Adrenal gland (tissue), 12 donors: ENCODE data around the gene SETBP1. TPM values are rescaled to one million over a fixed set of nuclear protein-coding genes. Genes with fewer than 3 reads are reported as not detected.

Experiments used
- DNase-seq, 7 donors: peaks; one replicate each; pipeline ENCODE4 v3.0.0-alpha.2; 2019 to 2020
- H3K27ac ChIP-seq, 5 donors: fragments of 200-600 bp; sonication (generic) in 4 of 5; 1 replicate in 3 of 5; 2 replicates in 2 of 5; pipeline versions ENCODE4 v1.5.1 to v1.8.0; 2016 to 2020; ENCODE audit warnings: mild to moderate bottlenecking in 1 of 5
- H3K27me3 ChIP-seq: fragments of 200-600 bp; 2 replicates; pipeline ENCODE4 v1.8.0; 2021
- H3K36me3 ChIP-seq, 2 donors: fragments of 200-600 bp; replicated peaks in 1 of 2; 1 replicate in 1 of 2; 2 replicates in 1 of 2; pipeline versions ENCODE4 v1.5.1 to v1.8.0; 2018 to 2022
- H3K4me1 ChIP-seq, 2 donors: fragments of 200-600 bp; replicated peaks in 1 of 2; 1 replicate in 1 of 2; 2 replicates in 1 of 2; pipeline versions ENCODE4 v1.5.1 to v1.8.0; 2018 to 2021
- H3K4me3 ChIP-seq, 4 donors: fragments of 200-600 bp; sonication (generic) in 3 of 4; one replicate each; pipeline ENCODE4 v1.5.1; 2016 to 2018
- H3K9me3 ChIP-seq, 3 donors: fragments of 200-600 bp; sonication (generic) in 1 of 3; replicated peaks in 1 of 3; 1 replicate in 2 of 3; 2 replicates in 1 of 3; pipeline versions ENCODE4 v1.5.1 to v1.8.0; 2016 to 2021
- POLR2A ChIP-seq, 2 donors: fragments of 450-650 bp; IDR thresholded peaks; one replicate each; pipeline ENCODE4 v1.6.1; 2017; ENCODE audit warnings: antibody characterized with exemption in 2 of 2, mild to moderate bottlenecking in 2 of 2, moderate library complexity in 1 of 2
- WGBS, 4 donors: extraction: QIAGEN DNeasy Blood & Tissue Kit in 2 of 4; methylation state at CpG; one replicate each; pipeline versions ENCODE4 v1.1.5 to v1.1.7; 2013 to 2017; 5-methylcytosine and 5-hydroxymethylcytosine counted together
- intact Hi-C, 2 donors: fragments of 100-400 bp; cut with DNase I; formaldehyde crosslinking; loops; one replicate each; pipeline versions ENCODE4 v1.14.1 to v1.15.0; 2022 to 2023
- polyA plus RNA-seq, 3 donors: library from polyadenylated mRNA; stranded (reverse); fragments of 200-250 nt in 2 of 3; fragments of 350-450 nt in 1 of 3; fragmentation: Illumina TruSeq in 1 of 3; extraction: RNeasy Lipid Tissue Mini Kit (QIAGEN cat#74804) in 1 of 3; gene quantifications; one replicate each; pipeline ENCODE4 v1.2.3, GENCODE V29; 2013 to 2014
- total RNA-seq, 9 donors: library from RNA; depleted of rRNA in 4 of 9; stranded (reverse); fragments of >200 nt in 4 of 9; fragments of 120-200 nt in 1 of 9; fragmentation: NEBNext Ultra II Directional in 1 of 9; extraction: Animal tissue kit (Norgen Biotek cat#: 25700) in 1 of 9; gene quantifications; one replicate each; pipeline versions ENCODE4 v1.1.0 to v1.2.4, GENCODE V29; 2013 to 2023
- TF ChIP-seq, protein P1 (sequence below), 6 experiments: fragments of 450-650 bp in 4 of 6; fragments of 200-600 bp in 2 of 6; sonication (generic) in 1 of 6; IDR thresholded peaks; 1 replicate in 5 of 6; 2 replicates in 1 of 6; pipeline versions ENCODE4 v1.5.1 to v1.8.0; 2016 to 2021; ENCODE audit warnings: antibody characterized with exemption in 6 of 6, mild to moderate bottlenecking in 2 of 6, moderate library complexity in 1 of 6
- donor health status: healthy with polysubstance abuse.
- donor health status: Bipolar disorder and iron deficiency.
- donor health status: DM: yes; HTN: yes; CAD: no.
- donor health status: DM: no; HTN: no; CAD: no.
- donor health status: DM: no; HTN: no; CAD: no.
- donor health status: DM: yes; HTN: yes; CAD: no.

Gene SETBP1
- total and polyA plus RNA-seq, 12 donors: 1.2 to 18.0 (median 9.4) TPM

DNA sequence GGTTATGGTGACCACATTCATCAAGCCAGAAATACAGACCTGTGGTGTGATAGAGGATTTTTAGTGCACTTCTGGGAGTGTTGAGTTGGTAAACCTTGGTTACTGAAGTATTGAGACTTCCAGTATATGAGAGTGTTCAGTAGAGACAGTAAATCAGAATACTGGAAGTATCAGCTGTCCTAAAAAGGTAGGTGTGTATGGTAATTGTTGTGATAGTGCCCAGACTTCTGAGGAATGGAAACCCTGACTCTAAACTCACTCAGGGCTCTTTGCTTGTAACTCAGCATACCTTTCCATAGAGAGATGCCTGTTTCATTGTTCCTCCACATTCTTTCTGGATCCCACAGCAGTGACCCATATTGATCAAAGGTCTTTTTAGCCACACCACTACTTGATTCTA is 217.1 kb downstream of the SETBP1 start:
- H3K36me3 ChIP-seq: no peaks in the 10 kb centered on the region
- TF ChIP-seq, protein P1, sequence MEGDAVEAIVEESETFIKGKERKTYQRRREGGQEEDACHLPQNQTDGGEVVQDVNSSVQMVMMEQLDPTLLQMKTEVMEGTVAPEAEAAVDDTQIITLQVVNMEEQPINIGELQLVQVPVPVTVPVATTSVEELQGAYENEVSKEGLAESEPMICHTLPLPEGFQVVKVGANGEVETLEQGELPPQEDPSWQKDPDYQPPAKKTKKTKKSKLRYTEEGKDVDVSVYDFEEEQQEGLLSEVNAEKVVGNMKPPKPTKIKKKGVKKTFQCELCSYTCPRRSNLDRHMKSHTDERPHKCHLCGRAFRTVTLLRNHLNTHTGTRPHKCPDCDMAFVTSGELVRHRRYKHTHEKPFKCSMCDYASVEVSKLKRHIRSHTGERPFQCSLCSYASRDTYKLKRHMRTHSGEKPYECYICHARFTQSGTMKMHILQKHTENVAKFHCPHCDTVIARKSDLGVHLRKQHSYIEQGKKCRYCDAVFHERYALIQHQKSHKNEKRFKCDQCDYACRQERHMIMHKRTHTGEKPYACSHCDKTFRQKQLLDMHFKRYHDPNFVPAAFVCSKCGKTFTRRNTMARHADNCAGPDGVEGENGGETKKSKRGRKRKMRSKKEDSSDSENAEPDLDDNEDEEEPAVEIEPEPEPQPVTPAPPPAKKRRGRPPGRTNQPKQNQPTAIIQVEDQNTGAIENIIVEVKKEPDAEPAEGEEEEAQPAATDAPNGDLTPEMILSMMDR (IDR thresholded peaks at IDR 0.05): no peak
- TF ChIP-seq POLR2A (IDR thresholded peaks at IDR 0.05): no peak
- intact Hi-C loops: no loop called here
- no peak overlapping the region for H3K27ac ChIP-seq
- DNase-seq: no peak
- H3K4me1 ChIP-seq: no peaks in the 10 kb centered on the region
- H3K9me3 ChIP-seq: no peaks in the 10 kb centered on the region
- no peaks in the 10 kb centered on the region for H3K27me3 ChIP-seq
- H3K4me3 ChIP-seq: no peak overlapping the region

DNA sequence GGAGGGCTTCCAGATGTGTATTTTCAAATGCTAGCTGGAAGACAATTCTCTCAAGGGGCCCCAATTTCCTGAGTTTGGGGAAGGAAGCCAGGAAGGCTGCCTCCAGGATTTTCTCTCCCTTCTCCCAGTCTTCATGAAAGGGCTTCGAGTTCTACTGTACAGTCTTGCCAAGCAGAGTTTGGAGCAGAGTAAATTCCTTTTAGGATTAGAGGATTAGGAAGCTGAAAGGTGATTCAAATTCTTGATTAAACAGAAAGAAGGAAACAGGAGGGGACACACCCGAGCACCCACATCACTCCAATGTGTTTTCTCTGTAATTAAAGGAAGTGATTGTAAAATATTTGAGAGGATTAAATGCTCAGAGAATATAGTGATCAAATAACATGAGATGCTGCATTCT is 217.8 kb downstream of the SETBP1 start:
- no peak overlapping the region for H3K27ac ChIP-seq
- WGBS, 4 donors: 42 to 52% (median 46%) methylated on average over 2 of the region's 2 CpGs
- no peaks in the 10 kb centered on the region for H3K9me3 ChIP-seq
- TF ChIP-seq, protein P1 (IDR thresholded peaks at IDR 0.05): no peak
- no peak for TF ChIP-seq POLR2A (IDR thresholded peaks at IDR 0.05)
- DNase-seq: no peak
- no peaks in the 10 kb centered on the region for H3K4me1 ChIP-seq
- intact Hi-C loops: no loop called here
- no peaks in the 10 kb centered on the region for H3K36me3 ChIP-seq
- no peaks in the 10 kb centered on the region for H3K27me3 ChIP-seq
- no peak overlapping the region for H3K4me3 ChIP-seq

DNA sequence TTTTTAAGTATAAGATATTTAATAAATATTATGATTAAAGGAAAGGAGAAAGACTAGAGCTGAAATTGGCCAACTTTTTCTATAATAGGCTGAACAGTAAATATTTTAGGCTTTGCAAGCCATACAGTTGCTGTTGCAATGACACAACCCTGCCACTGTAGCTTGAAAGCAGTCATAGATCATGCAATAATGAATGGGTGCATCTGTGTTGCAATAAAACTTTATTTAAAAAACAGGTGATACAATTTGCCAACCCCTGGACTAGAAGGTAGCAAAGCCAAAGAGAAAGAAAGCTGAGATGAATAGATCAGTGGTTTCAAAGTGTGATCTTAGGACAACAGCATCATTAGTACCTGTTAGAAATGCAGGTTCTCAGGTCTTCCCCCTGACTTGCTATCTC is 219.1 kb downstream of the SETBP1 start:
- DNase-seq: no peak
- H3K27me3 ChIP-seq: no peaks in the 10 kb centered on the region
- no peaks in the 10 kb centered on the region for H3K36me3 ChIP-seq
- intact Hi-C loops: no loop called here
- H3K4me1 ChIP-seq: no peaks in the 10 kb centered on the region
- H3K9me3 ChIP-seq: no peaks in the 10 kb centered on the region
- H3K27ac ChIP-seq: no peak overlapping the region
- no peak for TF ChIP-seq POLR2A (IDR thresholded peaks at IDR 0.05)
- TF ChIP-seq, protein P1 (IDR thresholded peaks at IDR 0.05): no peak
- H3K4me3 ChIP-seq: no peak overlapping the region

DNA sequence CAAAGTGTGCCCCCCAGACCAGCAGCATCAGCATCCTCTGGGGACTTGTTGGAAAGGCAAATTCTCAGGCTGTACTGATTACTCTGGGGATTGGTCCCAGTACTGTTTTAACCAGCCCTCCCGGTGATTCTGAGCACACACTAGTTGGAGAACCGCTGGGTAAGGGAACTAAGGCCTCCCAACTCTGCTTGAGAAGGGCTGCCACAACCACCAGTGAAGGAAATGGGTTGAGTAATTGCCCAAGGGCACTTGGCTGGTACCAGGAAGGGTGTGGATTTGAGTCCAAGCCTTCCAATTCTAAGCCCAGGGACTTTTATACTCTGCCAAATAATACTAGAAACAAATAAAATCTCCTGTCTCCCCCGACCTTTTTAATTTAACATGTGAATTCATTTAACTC is 219.9 kb downstream of the SETBP1 start:
- intact Hi-C loops: no loop called here
- 61 to 76% (median 73%) methylated on average over 3 of the region's 3 CpGs for WGBS, 4 donors
- no peak for TF ChIP-seq POLR2A (IDR thresholded peaks at IDR 0.05)
- no peak overlapping the region for H3K27ac ChIP-seq
- H3K4me1 ChIP-seq: no peaks in the 10 kb centered on the region
- no peak overlapping the region for H3K4me3 ChIP-seq
- no peaks in the 10 kb centered on the region for H3K27me3 ChIP-seq
- H3K36me3 ChIP-seq: no peaks in the 10 kb centered on the region
- H3K9me3 ChIP-seq: no peaks in the 10 kb centered on the region
- DNase-seq: no peak

DNA sequence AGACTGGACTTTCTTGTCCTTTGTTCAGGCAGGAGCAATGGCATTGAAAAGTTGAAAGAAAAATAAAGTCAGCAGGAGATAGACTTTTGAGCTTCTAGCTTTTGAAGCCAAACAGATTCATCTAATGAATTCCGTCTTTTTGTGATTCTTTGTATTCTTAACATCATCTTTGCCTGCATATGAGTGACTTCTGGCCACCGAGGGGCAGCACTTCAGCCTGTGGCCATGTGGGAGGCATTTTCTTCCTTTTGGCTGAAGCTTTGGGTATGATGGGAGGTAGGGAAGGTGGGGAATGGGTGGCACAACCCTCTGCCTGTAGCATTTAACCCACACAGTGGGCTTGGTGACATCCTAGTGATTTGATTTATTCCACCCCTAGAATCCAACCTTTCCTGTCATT is 220.6 kb downstream of the SETBP1 start:
- no peaks in the 10 kb centered on the region for H3K27me3 ChIP-seq
- no peaks in the 10 kb centered on the region for H3K4me1 ChIP-seq
- no peak overlapping the region for H3K27ac ChIP-seq
- TF ChIP-seq, protein P1 (IDR thresholded peaks at IDR 0.05): no peak
- TF ChIP-seq POLR2A (IDR thresholded peaks at IDR 0.05): no peak
- H3K4me3 ChIP-seq: no peak overlapping the region
- DNase-seq: no peak
- intact Hi-C loops: no loop called here
- no peaks in the 10 kb centered on the region for H3K9me3 ChIP-seq
- 68 to 72% (median 71%) methylated on average over 2 of the region's 2 CpGs for WGBS, 4 donors
- H3K36me3 ChIP-seq: no peaks in the 10 kb centered on the region
